ENCODE measurements around the gene PM20D1.
"Not testable (repeated sequence)": the region's sequence is repeated elsewhere in the genome, so short reads cannot be mapped to it uniquely, and the experiment has no call there.

The PM20D1 gene
- long read RNA-seq, result 0 reads

DNA sequence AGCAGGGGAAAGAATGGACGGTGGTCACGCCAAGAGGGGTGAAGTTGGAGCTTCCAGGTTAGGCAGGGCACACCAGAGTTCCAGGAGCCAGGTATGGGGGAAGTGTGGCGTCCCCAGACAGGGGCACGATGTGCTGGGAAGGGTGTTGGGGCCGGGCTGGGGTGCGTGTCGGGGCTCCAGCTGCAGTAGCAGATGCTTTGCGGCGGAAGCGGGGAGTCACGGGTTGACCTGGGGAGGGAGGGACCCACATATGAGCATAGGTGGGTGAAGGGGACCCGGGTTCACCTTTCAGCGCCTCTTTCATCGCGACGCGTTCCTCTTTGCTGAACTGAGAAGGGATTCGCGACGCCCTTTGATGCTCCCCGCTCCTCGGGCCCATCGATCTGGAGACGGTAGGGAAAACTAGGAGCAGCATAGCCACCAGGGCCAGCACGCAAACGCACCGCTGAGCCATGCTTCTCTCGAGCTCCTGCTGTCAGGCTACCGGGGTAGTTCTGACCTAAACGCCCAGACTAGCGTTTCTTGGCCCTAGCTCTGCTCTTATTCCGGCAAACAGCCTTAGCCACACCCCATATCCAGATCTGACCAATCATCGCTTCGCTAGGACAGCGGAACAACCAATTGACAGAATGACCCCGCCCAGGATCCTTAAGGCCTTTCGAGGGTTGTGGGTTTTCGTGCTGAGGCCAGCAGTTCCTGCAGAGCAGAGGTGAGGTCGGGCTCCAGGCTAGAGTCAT, at the start of gene PM20D1:
PM20D1 (minus strand) TSS at position 514 of the 737 bp plus-strand sequence; CDS start at position 454, 60 bp downstream.
- DNase-seq (ENCODE audit: low read depth in 1 of 2, low spot score in 1 of 2), result no peak
- TF ChIP-seq CTCF (IDR thresholded peaks at IDR 0.05; ENCODE audit: insufficient read depth, low read length) (no peak), SPI1 (IDR thresholded peaks at IDR 0.05; ENCODE audit: borderline replicate concordance, low read depth) (no peak), REST (IDR thresholded peaks at IDR 0.05; ENCODE audit: insufficient replicate concordance, low read depth) (no peak), POLR2AphosphoS5 (IDR thresholded peaks at IDR 0.05; ENCODE audit: low read depth) (no peak)
- Histone ChIP-seq H3K27ac (replicated peaks) (no peak within 1 kb of the TSS), H3K4me3 (replicated peaks; ENCODE audit: insufficient read depth, low read length) (no peak within 1 kb of the TSS), H3K27me3 (ENCODE audit: insufficient read depth, poor library complexity, severe bottlenecking) (no peaks in the 10 kb centered on the region)

- no peak for DNase-seq (ENCODE audit: low read depth in 1 of 2, low spot score in 1 of 2)
- TF ChIP-seq CTCF (IDR thresholded peaks at IDR 0.05; ENCODE audit: insufficient read depth, low read length) (no peak), SPI1 (IDR thresholded peaks at IDR 0.05; ENCODE audit: borderline replicate concordance, low read depth) (no peak), GABPA (IDR thresholded peaks at IDR 0.05; ENCODE audit: low read depth) (no peak), POLR2AphosphoS5 (IDR thresholded peaks at IDR 0.05; ENCODE audit: low read depth) (no peak), REST (IDR thresholded peaks at IDR 0.05; ENCODE audit: insufficient replicate concordance, low read depth) (no peak)
- Histone ChIP-seq H3K27me3 (ENCODE audit: insufficient read depth, poor library complexity, severe bottlenecking) (peaks cover 5% of the 10 kb centered on the region), H3K27ac (replicated peaks) (no peak overlapping the region), H3K4me3 (replicated peaks; ENCODE audit: insufficient read depth, low read length) (no peak overlapping the region)
These were observed 46.4 kb upstream of the PM20D1 start for GRCh38 chr1:205896351-205896750.

- not testable (repeated sequence) for DNase-seq (ENCODE audit: low read depth in 1 of 2, low spot score in 1 of 2); H3K27ac ChIP-seq (replicated peaks); H3K27me3 ChIP-seq (ENCODE audit: insufficient read depth, poor library complexity, severe bottlenecking); H3K4me3 ChIP-seq (replicated peaks; ENCODE audit: insufficient read depth, low read length)
These were observed 44.2 kb upstream of the PM20D1 start for GRCh38 chr1:205894119-205894518.

DNA sequence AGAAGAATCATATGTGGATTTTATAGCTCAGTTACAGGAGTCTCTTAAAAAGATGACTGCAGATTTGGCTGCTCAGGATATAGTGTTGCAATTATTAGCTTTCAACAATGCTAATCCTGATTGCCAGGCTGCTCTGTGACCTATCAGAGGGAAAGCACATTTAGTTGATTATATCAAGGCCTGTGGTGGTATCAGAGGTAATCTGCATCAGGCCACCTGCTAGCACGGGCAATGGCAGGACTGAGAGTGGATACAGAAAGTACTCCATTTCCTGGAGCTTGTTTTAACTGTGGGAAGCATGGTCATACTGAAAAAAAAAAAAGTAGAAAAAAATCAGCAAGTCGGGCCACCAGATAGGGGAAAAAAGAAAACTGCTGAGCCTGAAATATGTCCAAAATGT, 42.2 kb upstream of the PM20D1 start:
- H3K27ac ChIP-seq (replicated peaks); H3K4me3 ChIP-seq (replicated peaks; ENCODE audit: insufficient read depth, low read length); H3K27me3 ChIP-seq (ENCODE audit: insufficient read depth, poor library complexity, severe bottlenecking); DNase-seq (ENCODE audit: low read depth in 1 of 2, low spot score in 1 of 2): not testable (repeated sequence)

DNA sequence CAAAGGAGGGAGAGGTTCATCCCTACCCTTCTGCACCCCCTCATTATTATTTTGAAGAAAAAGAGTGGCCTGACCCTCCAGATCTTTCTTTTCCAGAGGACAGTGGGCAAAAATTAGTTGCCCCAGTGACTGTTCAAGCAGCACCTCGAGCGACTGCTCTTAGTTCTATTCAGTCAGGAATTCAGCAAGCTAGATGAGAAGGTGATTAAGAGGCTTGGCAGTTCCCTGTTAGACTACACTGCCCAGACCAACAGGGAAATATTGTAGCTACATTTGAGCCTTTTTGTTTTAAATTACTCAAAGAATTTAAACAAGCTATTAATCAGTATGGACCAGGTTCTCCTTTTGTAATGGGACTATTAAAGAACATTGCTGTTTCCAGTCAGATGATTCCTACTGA, 41.5 kb upstream of the PM20D1 start:
- not testable (repeated sequence) for H3K27me3 ChIP-seq (ENCODE audit: insufficient read depth, poor library complexity, severe bottlenecking); H3K4me3 ChIP-seq (replicated peaks; ENCODE audit: insufficient read depth, low read length); DNase-seq (ENCODE audit: low read depth in 1 of 2, low spot score in 1 of 2); H3K27ac ChIP-seq (replicated peaks)

DNA sequence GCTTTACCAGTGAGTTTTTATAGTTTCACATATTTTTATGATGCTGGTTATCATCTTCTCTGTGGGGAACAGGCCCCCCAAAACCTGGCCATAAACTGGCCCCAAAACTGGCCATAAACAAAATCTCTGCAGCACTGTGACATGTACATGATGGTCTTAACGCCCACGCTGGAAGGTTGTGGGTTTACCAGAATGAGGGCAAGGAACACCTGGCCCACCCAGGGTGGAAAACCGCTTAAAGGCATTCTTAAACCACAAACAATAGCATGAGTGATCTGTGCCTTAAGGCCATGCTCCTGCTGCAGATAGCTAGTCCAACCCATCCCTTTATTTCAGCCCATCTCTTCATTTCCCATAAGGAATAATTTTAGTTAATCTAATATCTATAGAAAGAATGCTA, 40.7 kb upstream of the PM20D1 start:
- H3K27ac ChIP-seq (replicated peaks); H3K4me3 ChIP-seq (replicated peaks; ENCODE audit: insufficient read depth, low read length); H3K27me3 ChIP-seq (ENCODE audit: insufficient read depth, poor library complexity, severe bottlenecking); DNase-seq (ENCODE audit: low read depth in 1 of 2, low spot score in 1 of 2): not testable (repeated sequence)

GRCh38 chr1:205889706-205890105, 39.8 kb upstream of the PM20D1 start:
- H3K27me3 ChIP-seq (ENCODE audit: insufficient read depth, poor library complexity, severe bottlenecking); H3K4me3 ChIP-seq (replicated peaks; ENCODE audit: insufficient read depth, low read length); DNase-seq (ENCODE audit: low read depth in 1 of 2, low spot score in 1 of 2); H3K27ac ChIP-seq (replicated peaks): not testable (repeated sequence)

- DNase-seq (ENCODE audit: low read depth in 1 of 2, low spot score in 1 of 2); H3K27ac ChIP-seq (replicated peaks): not testable (repeated sequence)
These were observed 39.1 kb upstream of the PM20D1 start for GRCh38 chr1:205889006-205889405.

More at GRCh38 chr1:205889006-205889405, 39.1 kb upstream of the PM20D1 start:
- not testable (repeated sequence) for H3K27me3 ChIP-seq (ENCODE audit: insufficient read depth, poor library complexity, severe bottlenecking); H3K4me3 ChIP-seq (replicated peaks; ENCODE audit: insufficient read depth, low read length)

All from HL-60 (cell line).